Adrenal gland (tissue), 12 donors: ENCODE measurements around the gene MTMR10. TPM values are rescaled to one million over a fixed set of nuclear protein-coding genes. Genes with fewer than 3 reads are reported as not detected.

Source experiments
- DNase-seq, 7 donors: peaks; one replicate each; pipeline ENCODE4 v3.0.0-alpha.2; 2019 to 2020
- H3K27ac ChIP-seq, 5 donors: fragments of 200-600 bp; sonication (generic) in 4 of 5; 1 replicate in 3 of 5; 2 replicates in 2 of 5; pipeline versions ENCODE4 v1.5.1 to v1.8.0; 2016 to 2020; ENCODE audit warnings: mild to moderate bottlenecking in 1 of 5
- H3K27me3 ChIP-seq: fragments of 200-600 bp; 2 replicates; pipeline ENCODE4 v1.8.0; 2021
- H3K36me3 ChIP-seq, 2 donors: fragments of 200-600 bp; replicated peaks in 1 of 2; 1 replicate in 1 of 2; 2 replicates in 1 of 2; pipeline versions ENCODE4 v1.5.1 to v1.8.0; 2018 to 2022
- H3K4me1 ChIP-seq, 2 donors: fragments of 200-600 bp; replicated peaks in 1 of 2; 1 replicate in 1 of 2; 2 replicates in 1 of 2; pipeline versions ENCODE4 v1.5.1 to v1.8.0; 2018 to 2021
- H3K4me3 ChIP-seq, 4 donors: fragments of 200-600 bp; sonication (generic) in 3 of 4; one replicate each; pipeline ENCODE4 v1.5.1; 2016 to 2018
- H3K9me3 ChIP-seq, 3 donors: fragments of 200-600 bp; sonication (generic) in 1 of 3; replicated peaks in 1 of 3; 1 replicate in 2 of 3; 2 replicates in 1 of 3; pipeline versions ENCODE4 v1.5.1 to v1.8.0; 2016 to 2021
- POLR2A ChIP-seq, 2 donors: fragments of 450-650 bp; IDR thresholded peaks; one replicate each; pipeline ENCODE4 v1.6.1; 2017; ENCODE audit warnings: antibody characterized with exemption in 2 of 2, mild to moderate bottlenecking in 2 of 2, moderate library complexity in 1 of 2
- WGBS, 4 donors: extraction: QIAGEN DNeasy Blood & Tissue Kit in 2 of 4; methylation state at CpG; one replicate each; pipeline versions ENCODE4 v1.1.5 to v1.1.7; 2013 to 2017; 5-methylcytosine and 5-hydroxymethylcytosine counted together
- intact Hi-C, 2 donors: fragments of 100-400 bp; cut with DNase I; formaldehyde crosslinking; loops; one replicate each; pipeline versions ENCODE4 v1.14.1 to v1.15.0; 2022 to 2023
- polyA plus RNA-seq, 3 donors: library from polyadenylated mRNA; stranded (reverse); fragments of 200-250 nt in 2 of 3; fragments of 350-450 nt in 1 of 3; fragmentation: Illumina TruSeq in 1 of 3; extraction: RNeasy Lipid Tissue Mini Kit (QIAGEN cat#74804) in 1 of 3; gene quantifications; one replicate each; pipeline ENCODE4 v1.2.3, GENCODE V29; 2013 to 2014
- total RNA-seq, 9 donors: library from RNA; depleted of rRNA in 4 of 9; stranded (reverse); fragments of >200 nt in 4 of 9; fragments of 120-200 nt in 1 of 9; fragmentation: NEBNext Ultra II Directional in 1 of 9; extraction: Animal tissue kit (Norgen Biotek cat#: 25700) in 1 of 9; gene quantifications; one replicate each; pipeline versions ENCODE4 v1.1.0 to v1.2.4, GENCODE V29; 2013 to 2023
- TF ChIP-seq, protein P1 (sequence below), 6 experiments: fragments of 450-650 bp in 4 of 6; fragments of 200-600 bp in 2 of 6; sonication (generic) in 1 of 6; IDR thresholded peaks; 1 replicate in 5 of 6; 2 replicates in 1 of 6; pipeline versions ENCODE4 v1.5.1 to v1.8.0; 2016 to 2021; ENCODE audit warnings: antibody characterized with exemption in 6 of 6, mild to moderate bottlenecking in 2 of 6, moderate library complexity in 1 of 6
- donor health status: healthy with polysubstance abuse.
- donor health status: Bipolar disorder and iron deficiency.
- donor health status: DM: yes; HTN: yes; CAD: no.
- donor health status: DM: no; HTN: no; CAD: no.
- donor health status: DM: no; HTN: no; CAD: no.
- donor health status: DM: yes; HTN: yes; CAD: no.

MTMR10 gene
- total and polyA plus RNA-seq, 12 donors: 9.2 to 42.7 (median 21.5) TPM

DNA sequence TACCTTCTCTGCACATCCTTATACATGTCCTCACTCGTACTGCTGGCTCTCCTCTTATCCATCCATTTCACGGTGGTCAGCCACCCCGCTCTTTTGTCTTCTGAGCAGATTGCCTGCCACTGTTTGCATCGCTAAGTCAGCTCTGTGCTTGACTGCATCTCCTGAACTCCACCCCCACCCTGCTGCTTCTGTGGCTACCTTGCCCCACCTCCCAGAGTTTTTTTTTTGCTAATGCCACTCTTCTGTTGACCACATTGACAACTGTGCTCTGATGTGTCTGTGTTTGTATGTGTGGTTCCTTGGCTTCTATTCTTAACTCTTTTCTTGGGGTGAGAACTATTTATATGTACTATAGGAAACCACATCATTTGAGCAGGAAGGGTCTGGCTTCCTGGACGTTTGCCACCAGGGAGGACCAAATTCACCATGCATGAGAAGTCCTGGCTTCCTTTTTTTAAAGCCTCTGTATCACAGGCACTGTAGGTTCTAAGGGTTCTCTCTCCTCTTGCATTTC, 12.8 kb upstream of the MTMR10 start:
- no peak overlapping the region for H3K27ac ChIP-seq
- 36 to 50% (median 39%) methylated on average over 5 of the region's 5 CpGs for WGBS, 4 donors
- H3K4me3 ChIP-seq: no peak overlapping the region

DNA sequence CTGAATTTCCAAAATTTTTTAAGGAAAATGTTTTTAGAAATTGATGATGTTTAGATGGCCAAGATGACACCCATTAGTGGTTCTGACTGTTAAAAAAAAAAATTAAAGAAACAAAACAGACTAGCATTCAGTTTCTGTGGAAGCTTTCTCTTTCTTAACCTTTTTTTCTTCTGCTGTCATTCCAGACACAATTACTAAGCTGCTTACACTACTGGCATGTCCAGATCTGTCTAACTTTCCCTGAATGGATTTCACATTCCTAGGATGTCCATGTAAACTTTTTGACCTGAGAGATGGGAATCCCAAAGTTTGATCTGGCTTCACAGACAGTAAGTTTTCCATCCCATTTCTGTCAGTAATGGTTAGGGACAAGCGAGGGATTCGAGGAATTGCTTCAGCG, 10.3 kb upstream of the MTMR10 start:
- no peaks in the 10 kb centered on the region for H3K36me3 ChIP-seq
- WGBS, 4 donors: 86 to 94% (median 92%) methylated on average over 3 of the region's 3 CpGs
- no peaks in the 10 kb centered on the region for H3K9me3 ChIP-seq
- H3K27ac ChIP-seq: no peak overlapping the region
- TF ChIP-seq POLR2A (IDR thresholded peaks at IDR 0.05): no peak
- TF ChIP-seq, protein P1, sequence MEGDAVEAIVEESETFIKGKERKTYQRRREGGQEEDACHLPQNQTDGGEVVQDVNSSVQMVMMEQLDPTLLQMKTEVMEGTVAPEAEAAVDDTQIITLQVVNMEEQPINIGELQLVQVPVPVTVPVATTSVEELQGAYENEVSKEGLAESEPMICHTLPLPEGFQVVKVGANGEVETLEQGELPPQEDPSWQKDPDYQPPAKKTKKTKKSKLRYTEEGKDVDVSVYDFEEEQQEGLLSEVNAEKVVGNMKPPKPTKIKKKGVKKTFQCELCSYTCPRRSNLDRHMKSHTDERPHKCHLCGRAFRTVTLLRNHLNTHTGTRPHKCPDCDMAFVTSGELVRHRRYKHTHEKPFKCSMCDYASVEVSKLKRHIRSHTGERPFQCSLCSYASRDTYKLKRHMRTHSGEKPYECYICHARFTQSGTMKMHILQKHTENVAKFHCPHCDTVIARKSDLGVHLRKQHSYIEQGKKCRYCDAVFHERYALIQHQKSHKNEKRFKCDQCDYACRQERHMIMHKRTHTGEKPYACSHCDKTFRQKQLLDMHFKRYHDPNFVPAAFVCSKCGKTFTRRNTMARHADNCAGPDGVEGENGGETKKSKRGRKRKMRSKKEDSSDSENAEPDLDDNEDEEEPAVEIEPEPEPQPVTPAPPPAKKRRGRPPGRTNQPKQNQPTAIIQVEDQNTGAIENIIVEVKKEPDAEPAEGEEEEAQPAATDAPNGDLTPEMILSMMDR (IDR thresholded peaks at IDR 0.05): no peak
- no peak overlapping the region for H3K4me3 ChIP-seq
- H3K27me3 ChIP-seq: no peaks in the 10 kb centered on the region
- no peak for DNase-seq
- intact Hi-C loops: loop anchor here in 1 of 2 donors (10.0 kb wide), 1 partner anchor 57 kb away; no protein-coding TSS in a partner anchor
- no peaks in the 10 kb centered on the region for H3K4me1 ChIP-seq

More for the DNA sequence above, 12.8 kb upstream of the MTMR10 start:
- Histone ChIP-seq H3K27me3 (no peaks in the 10 kb centered on the region), H3K36me3 (no peaks in the 10 kb centered on the region), H3K9me3 (no peaks in the 10 kb centered on the region), H3K4me1 (no peaks in the 10 kb centered on the region)
- DNase-seq: peak in 3 of 7 donors; percentile 38 to 70 (median 49)
- TF ChIP-seq POLR2A (IDR thresholded peaks at IDR 0.05): no peak
- TF ChIP-seq, protein P1 (IDR thresholded peaks at IDR 0.05): no peak
- intact Hi-C loops: loop anchor here in 1 of 2 donors (10.0 kb wide), 1 partner anchor 59 kb away; no protein-coding TSS in a partner anchor

DNA sequence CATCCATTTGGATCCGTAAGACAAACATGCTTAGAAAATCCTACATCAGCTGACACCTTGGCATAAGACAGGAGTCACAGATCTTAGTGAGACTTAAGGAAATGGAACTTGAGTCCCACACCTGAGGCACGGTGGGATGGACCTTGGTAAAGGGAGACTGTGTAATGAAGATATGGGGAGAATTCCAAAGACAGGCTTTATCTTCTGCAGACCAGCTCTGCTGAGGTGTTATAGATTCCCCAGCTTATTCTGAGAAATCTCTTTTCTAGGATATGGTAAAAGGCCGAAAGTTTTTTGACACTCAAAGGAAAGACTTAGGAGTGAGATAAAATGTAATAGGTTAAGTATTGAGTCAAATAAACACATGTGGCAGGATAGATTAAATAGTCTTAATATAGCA, 8.3 kb upstream of the MTMR10 start:
- TF ChIP-seq POLR2A (IDR thresholded peaks at IDR 0.05): no peak
- TF ChIP-seq, protein P1 (IDR thresholded peaks at IDR 0.05): no peak
- no peak for DNase-seq
- H3K27me3 ChIP-seq: no peaks in the 10 kb centered on the region
- H3K4me1 ChIP-seq: no peaks in the 10 kb centered on the region
- no peak overlapping the region for H3K4me3 ChIP-seq
- no peak overlapping the region for H3K27ac ChIP-seq
- no peaks in the 10 kb centered on the region for H3K36me3 ChIP-seq
- WGBS, 4 donors: 78 to 89% (median 81%) methylated on average over 3 of the region's 3 CpGs
- no peaks in the 10 kb centered on the region for H3K9me3 ChIP-seq
- intact Hi-C loops: loop anchor here in 1 of 2 donors (10.0 kb wide), 1 partner anchor 55 kb away; no protein-coding TSS in a partner anchor

DNA sequence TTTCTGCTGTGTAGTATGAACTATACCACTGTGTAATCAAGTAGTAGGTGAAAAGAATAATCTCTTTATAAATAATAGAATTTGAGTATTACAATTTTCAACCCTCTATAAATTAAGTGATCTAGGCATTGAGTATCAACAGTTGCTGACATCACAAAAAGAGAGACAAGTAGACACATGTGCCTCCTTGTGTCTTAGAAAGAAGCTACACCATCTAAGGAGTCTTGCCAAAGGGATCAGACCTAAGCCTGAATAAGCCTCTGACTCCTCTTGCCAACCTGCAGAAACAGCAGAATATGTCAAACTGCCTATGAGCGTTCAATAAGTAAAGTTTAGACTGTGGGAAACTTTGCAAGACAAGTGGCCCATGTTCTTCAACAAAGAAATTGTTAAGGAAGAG, 5.8 kb upstream of the MTMR10 start:
- Histone ChIP-seq H3K36me3 (no peaks in the 10 kb centered on the region), H3K4me1 (peaks cover 0 to 4% of the 10 kb centered on the region in 2 donors), H3K4me3 (no peak overlapping the region), H3K9me3 (no peaks in the 10 kb centered on the region), H3K27me3 (no peaks in the 10 kb centered on the region), H3K27ac (no peak overlapping the region)
- 84 to 95% (median 90%) methylated on average over 1 of the region's 1 CpG for WGBS, 4 donors
- intact Hi-C loops: no loop called here
- no peak for DNase-seq
- TF ChIP-seq, protein P1 (IDR thresholded peaks at IDR 0.05): no peak
- no peak for TF ChIP-seq POLR2A (IDR thresholded peaks at IDR 0.05)
